Endothelial cell of umbilical vein (primary cell): ENCODE measurements around the gene CTBP2. TPM values are rescaled to one million over a fixed set of nuclear protein-coding genes. Genes with fewer than 3 reads are reported as not detected.

ENCODE experiments used
- BruUV-seq: library from RNA; stranded (reverse); fragments of 400-500 nt; replicated peaks from 2 replicates; lab custom pipeline; 2021; lab: Mats Ljungman, UMichigan
- CTCF ChIA-PET: fragments of 300-600, 350-600 bp; sonication (Branson Sonifier 250); formaldehyde crosslinking; loops from one replicate; lab custom pipeline; 2021; ENCODE audit warnings: antibody characterized with exemption, inconsistent platforms; lab: Charles Lee
- POLR2A ChIA-PET: fragments of 300-600, 350-600 bp; sonication (Branson Sonifier 250); formaldehyde crosslinking; loops from one replicate; lab custom pipeline; 2021; ENCODE audit warnings: antibody characterized with exemption, inconsistent platforms; lab: Charles Lee
- DNase-seq: peaks from one replicate; pipeline ENCODE4 v3.0.0-alpha.2; 2011; ENCODE audit warnings: low read depth, low spot score
- FAIRE-seq: peaks from 2 replicates; lab custom pipeline; 2011; peaks lifted over from hg19 to GRCh38; lab: Jason Lieb, UNC
- H2AFZ ChIP-seq: 2 replicates; pipeline ENCODE4 v1.6.0; 2012; ENCODE audit warnings: low read depth, low read length, control low read depth, inconsistent platforms
- H3K27ac ChIP-seq: 2 replicates; pipeline ENCODE4 v1.5.1; 2011; ENCODE audit warnings: low read depth, mild to moderate bottlenecking, control low read depth, low read length, moderate library complexity; ENCODE audit not compliant: insufficient read depth
- H3K27me3 ChIP-seq, 2 experiments: 2 replicates each; pipeline versions ENCODE4 v1.6.0 to v1.6.1; 2011; ENCODE audit warnings: low read length in 2 of 2, mixed read lengths in 1 of 2; ENCODE audit not compliant: control insufficient read depth in 2 of 2, insufficient read depth in 2 of 2
- H3K36me3 ChIP-seq, 2 experiments: 2 replicates in 1 of 2; 3 replicates in 1 of 2; pipeline ENCODE4 v1.5.1; 2011; ENCODE audit warnings: low read length in 2 of 2, mild to moderate bottlenecking in 1 of 2, moderate library complexity in 1 of 2; ENCODE audit not compliant: control insufficient read depth in 2 of 2, insufficient read depth in 2 of 2; ENCODE audit errors: extremely low read depth in 1 of 2
- H3K4me1 ChIP-seq: 3 replicates; pipeline ENCODE4 v1.5.1; 2011; ENCODE audit warnings: mild to moderate bottlenecking, low read length; ENCODE audit not compliant: control insufficient read depth, insufficient read depth; ENCODE audit errors: extremely low read depth
- H3K4me2 ChIP-seq: 2 replicates; pipeline ENCODE4 v1.6.1; 2011; ENCODE audit warnings: low read length, control low read depth, mixed read lengths; ENCODE audit not compliant: insufficient read depth
- H3K4me3 ChIP-seq, 3 experiments: fragments of 200-600 bp in 1 of 3; sonication (generic), shearing (Covaris generic) in 1 of 3; replicated peaks in 1 of 3; 2 replicates each; pipeline ENCODE4 v1.5.1; 2011 to 2016; ENCODE audit warnings: control low read depth in 3 of 3, low read length in 3 of 3, mild to moderate bottlenecking in 2 of 3, inconsistent platforms in 1 of 3, low read depth in 1 of 3, moderate library complexity in 1 of 3; ENCODE audit not compliant: insufficient read depth in 1 of 3
- H3K79me2 ChIP-seq: 2 replicates; pipeline ENCODE4 v1.6.0; 2012; ENCODE audit warnings: low read length, inconsistent platforms; ENCODE audit not compliant: control insufficient read depth, insufficient read depth
- H3K9ac ChIP-seq: replicated peaks from 2 replicates; pipeline ENCODE3; 2011; ENCODE audit warnings: low read length, control low read depth; ENCODE audit not compliant: insufficient read depth; ENCODE audit errors: extremely low read depth
- H3K9me1 ChIP-seq: replicated peaks from 3 replicates; pipeline ENCODE4 v1.6.0; 2011; ENCODE audit warnings: mild to moderate bottlenecking, low read length; ENCODE audit not compliant: control insufficient read depth, insufficient read depth; ENCODE audit errors: extremely low read depth
- H3K9me3 ChIP-seq: replicated peaks from 2 replicates; pipeline ENCODE4 v1.5.1; 2012; ENCODE audit warnings: low read length, inconsistent platforms; ENCODE audit not compliant: control insufficient read depth, insufficient read depth
- H4K20me1 ChIP-seq: replicated peaks from 2 replicates; pipeline ENCODE3; 2011; ENCODE audit warnings: mild to moderate bottlenecking, low read length; ENCODE audit not compliant: control insufficient read depth, insufficient read depth; ENCODE audit errors: extremely low read depth
- CTCF ChIP-seq, 2 donors: IDR thresholded peaks; 1 replicate in 1 of 2; 2 replicates in 1 of 2; pipeline ENCODE4 v1.5.1; 2011; ENCODE audit warnings: low read length in 2 of 2, mild to moderate bottlenecking in 2 of 2, moderate library complexity in 2 of 2, control low read depth in 1 of 2, inconsistent platforms in 1 of 2, low read depth in 1 of 2; ENCODE audit not compliant: insufficient read depth in 1 of 2; ENCODE audit errors: extremely low read depth in 1 of 2
- EZH2 ChIP-seq: IDR thresholded peaks from 2 replicates; pipeline ENCODE4 v1.6.1; 2012; ENCODE audit warnings: borderline replicate concordance, low read depth, mild to moderate bottlenecking, moderate library complexity, low read length, inconsistent platforms; ENCODE audit not compliant: severe bottlenecking
- FOS ChIP-seq: IDR thresholded peaks from 2 replicates; pipeline ENCODE4 v1.6.1; 2011; ENCODE audit warnings: mild to moderate bottlenecking, low read length, moderate library complexity, borderline replicate concordance; ENCODE audit not compliant: insufficient read depth
- GATA2 ChIP-seq: IDR thresholded peaks from 2 replicates; pipeline ENCODE4 v1.7.0; 2011; ENCODE audit warnings: low read depth, mild to moderate bottlenecking, moderate library complexity, mixed read lengths, low read length; ENCODE audit not compliant: insufficient read length, insufficient read depth
- JUN ChIP-seq: IDR thresholded peaks from 2 replicates; pipeline ENCODE4 v1.6.1; 2011; ENCODE audit warnings: borderline replicate concordance, low read depth; ENCODE audit not compliant: insufficient read length, insufficient read depth
- MAX ChIP-seq: IDR thresholded peaks from 2 replicates; pipeline ENCODE4 v1.6.1; 2011; ENCODE audit not compliant: insufficient read depth, insufficient read length
- MYC ChIP-seq: IDR thresholded peaks from one replicate; pipeline ENCODE4 v1.6.1; 2011; ENCODE audit warnings: mild to moderate bottlenecking, low read depth, low read length
- POLR2A ChIP-seq: IDR thresholded peaks from 2 replicates; pipeline ENCODE4 v1.6.1; 2012; ENCODE audit warnings: low read depth, mild to moderate bottlenecking, control low read depth, low read length
- POLR2AphosphoS5 ChIP-seq: IDR thresholded peaks from 2 replicates; pipeline ENCODE4 v1.6.1; 2012; ENCODE audit warnings: low read depth, mild to moderate bottlenecking, control low read depth, low read length, moderate library complexity; ENCODE audit not compliant: insufficient read depth
- dilution Hi-C: fragments of 300-500 bp; cut with MboI; formaldehyde crosslinking; loops from one replicate; pipeline ENCODE4 v1.15.0; 2019; ENCODE audit warnings: low sequenced_read_pairs; ENCODE audit not compliant: extremely low pct_ligation_motif_present
- intact Hi-C: fragments of 100-400 bp; cut with micrococcal nuclease; formaldehyde crosslinking; loops from one replicate; pipeline ENCODE4 v1.10.0; 2022
- polyA plus RNA-seq, 4 experiments: library from polyadenylated mRNA; depleted of rRNA in 3 of 4; stranded (reverse) in 3 of 4; unstranded in 1 of 4; fragments of >200 nt; gene quantifications; 2 replicates each; pipeline versions ENCODE4 v1.2.1 to v1.2.3, GENCODE V29; 2011 to 2012; ENCODE audit warnings: missing spikeins in 1 of 4
- total RNA-seq: library from RNA; stranded (reverse); gene quantifications from 2 replicates; pipeline ENCODE4 v1.2.3, GENCODE V29; 2021

CTBP2 gene
- total and polyA plus RNA-seq, 2 donors (not counting 3 experiments of a cell fraction or from before 2014, with no cell fraction given), result 118 to 128 TPM

GRCh38 chr10:125011171-125011925 lies 149.0 kb downstream of the CTBP2 start:
- ChIA-PET POLR2A (no interaction called here), CTCF (interaction anchor here (0.9 to 1.4 kb wide), 2 partner anchors 18 to 39 kb away, joined by 3 to 6 read pairs; no protein-coding TSS in a partner anchor)
- H3K79me2 ChIP-seq, result peaks cover 60% of the 10 kb centered on the region
- no peak for FAIRE-seq
- BruUV-seq, result no TSS peak
- peaks cover 0 to 19% of the 10 kb centered on the region in 2 experiments for H3K36me3 ChIP-seq
- H2AFZ ChIP-seq, result no peak overlapping the region
- H3K27me3 ChIP-seq, result no peaks in the 10 kb centered on the region
- no peaks in the 10 kb centered on the region for H4K20me1 ChIP-seq
- H3K27ac ChIP-seq, result no peak overlapping the region
- DNase-seq, result no peak
- H3K9me1 ChIP-seq, result no peaks in the 10 kb centered on the region
- TF ChIP-seq POLR2A (no peak), GATA2 (no peak), JUN (no peak), MYC (no peak), FOS (no peak), CTCF (IDR thresholded peaks at IDR 0.05; ENCODE audit: extremely low read depth in 1 of 2, insufficient read depth in 1 of 2, low read depth in 1 of 2, low read length in 2 of 2) (no peak), MAX (no peak), EZH2 (no peak), POLR2AphosphoS5 (no peak)
- H3K4me1 ChIP-seq, result no peaks in the 10 kb centered on the region
- H3K4me2 ChIP-seq, result no peak overlapping the region
- dilution Hi-C loops (no loop called here), intact Hi-C loops (no loop called here)
- H3K4me3 ChIP-seq, result no peak overlapping the region
- no peaks in the 10 kb centered on the region for H3K9me3 ChIP-seq
- H3K9ac ChIP-seq, result no peak overlapping the region
